Measurements from ENCODE around the gene NFIB.
A peak's percentile ranks its signal among the peaks of the same experiment; 100 is the strongest.

Gene NFIB

GRCh38 chr9:14344941-14345353 lies 31.0 kb upstream of the NFIB start:
- DNase-seq (ENCODE audit: low read depth), result no peak

DNA sequence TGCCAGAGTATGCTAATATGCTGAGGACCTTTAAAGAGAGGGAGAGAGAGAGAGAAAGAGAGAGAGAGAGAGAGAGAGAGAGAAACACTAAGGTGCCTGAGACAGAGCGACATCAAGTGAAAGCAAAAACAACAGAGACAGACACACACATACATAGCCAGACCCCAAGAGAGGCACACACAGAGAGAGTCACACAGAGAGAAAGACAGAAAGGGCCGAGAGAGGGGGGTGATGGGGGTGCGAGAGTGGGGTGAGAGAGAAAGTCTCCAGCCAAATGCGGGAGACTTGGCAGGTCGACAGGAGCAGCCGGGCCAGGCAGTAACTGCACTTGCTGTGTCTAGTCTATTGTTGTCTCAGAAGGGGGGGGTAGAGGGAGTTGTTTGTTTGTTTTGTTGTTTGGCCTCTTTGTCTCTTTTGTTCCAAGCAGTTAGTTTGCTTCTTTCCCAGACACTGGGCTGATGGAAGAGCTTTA lies 30.1 kb upstream of the NFIB start:
- no peak for DNase-seq (ENCODE audit: low read depth)

- DNase-seq (ENCODE audit: low read depth), result no peak
Measured at GRCh38 chr9:14343261-14344031, 29.5 kb upstream of the NFIB start.

GRCh38 chr9:14342736-14343135 lies 28.8 kb upstream of the NFIB start:
- DNase-seq (ENCODE audit: low read depth), result no peak

GRCh38 chr9:14341437-14342122 lies 27.6 kb upstream of the NFIB start:
- DNase-seq (ENCODE audit: low read depth), result no peak

DNA sequence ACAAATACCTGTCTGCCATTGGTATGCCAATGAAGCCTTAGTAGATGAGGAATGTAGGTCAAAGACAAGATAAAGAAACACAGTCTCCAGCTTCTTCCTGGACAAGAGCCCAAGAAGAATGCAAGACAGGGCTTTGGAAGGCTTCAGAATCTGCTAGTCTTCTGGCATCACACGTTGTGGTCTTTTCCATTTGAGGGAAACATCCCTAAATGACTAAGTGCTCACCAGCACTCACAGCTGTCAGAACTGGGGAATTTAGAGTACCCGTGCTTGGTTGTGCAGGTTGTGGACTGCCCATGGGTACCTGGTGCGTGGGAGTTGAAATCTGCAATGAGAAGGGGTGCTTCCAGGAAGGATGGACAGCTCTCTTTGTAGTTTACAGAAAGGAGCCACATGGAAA lies 27.1 kb upstream of the NFIB start:
- no peak for DNase-seq (ENCODE audit: low read depth)

- no peak for DNase-seq (ENCODE audit: low read depth)
Measured at GRCh38 chr9:14340219-14340873, 26.4 kb upstream of the NFIB start.

DNA sequence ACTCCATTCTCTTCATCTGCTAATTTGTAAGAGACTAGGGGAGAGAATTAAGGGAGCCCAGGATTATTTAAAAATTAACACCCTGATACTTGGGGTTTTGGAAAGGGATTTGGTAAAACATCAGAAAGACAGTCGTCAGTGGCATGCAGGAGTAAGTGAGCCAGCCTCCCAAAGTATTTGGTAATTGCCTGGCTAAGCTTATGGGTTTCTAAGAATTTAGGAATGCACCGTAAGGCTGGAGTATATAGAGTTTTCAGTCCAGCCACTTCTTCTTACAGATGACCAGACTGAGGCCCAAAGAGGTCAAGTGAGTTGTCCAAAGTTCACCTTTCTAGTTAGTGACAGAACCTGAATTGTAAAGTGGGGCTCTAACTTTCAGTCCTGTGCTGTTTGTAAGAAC lies 25.8 kb upstream of the NFIB start:
- no peak for DNase-seq (ENCODE audit: low read depth)

- DNase-seq (ENCODE audit: low read depth), result no peak
Measured at GRCh38 chr9:14337615-14338014, 23.7 kb upstream of the NFIB start.

GRCh38 chr9:14336244-14336643 lies 22.3 kb upstream of the NFIB start:
- DNase-seq (ENCODE audit: low read depth), result no peak

- no peak for DNase-seq (ENCODE audit: low read depth)
Measured at GRCh38 chr9:14331120-14331519, 17.2 kb upstream of the NFIB start.

- DNase-seq (ENCODE audit: low read depth), result no peak
Measured at GRCh38 chr9:14327036-14327435, 13.1 kb upstream of the NFIB start.

GRCh38 chr9:14326264-14326826 lies 12.4 kb upstream of the NFIB start:
- DNase-seq (ENCODE audit: low read depth), result peak; percentile 79

DNA sequence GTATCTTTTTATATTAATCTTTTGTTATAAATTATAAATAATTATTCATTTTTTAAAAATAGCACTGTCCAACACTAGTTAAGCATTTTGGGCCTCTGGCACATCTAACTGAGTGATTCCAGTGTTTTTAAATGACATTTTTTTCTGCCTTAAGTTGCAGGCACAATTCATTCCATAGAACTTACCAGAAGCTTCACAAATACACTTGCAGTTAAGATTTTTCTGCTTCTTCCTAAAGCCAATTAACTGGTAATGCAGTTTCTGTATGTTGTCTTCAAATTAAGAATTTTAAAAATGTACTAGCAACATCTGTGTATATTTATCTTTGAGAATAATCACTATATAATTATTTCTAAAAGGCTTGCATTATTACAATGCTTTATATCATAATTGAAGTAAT lies 11.2 kb upstream of the NFIB start:
- no peak for DNase-seq (ENCODE audit: low read depth)

DNA sequence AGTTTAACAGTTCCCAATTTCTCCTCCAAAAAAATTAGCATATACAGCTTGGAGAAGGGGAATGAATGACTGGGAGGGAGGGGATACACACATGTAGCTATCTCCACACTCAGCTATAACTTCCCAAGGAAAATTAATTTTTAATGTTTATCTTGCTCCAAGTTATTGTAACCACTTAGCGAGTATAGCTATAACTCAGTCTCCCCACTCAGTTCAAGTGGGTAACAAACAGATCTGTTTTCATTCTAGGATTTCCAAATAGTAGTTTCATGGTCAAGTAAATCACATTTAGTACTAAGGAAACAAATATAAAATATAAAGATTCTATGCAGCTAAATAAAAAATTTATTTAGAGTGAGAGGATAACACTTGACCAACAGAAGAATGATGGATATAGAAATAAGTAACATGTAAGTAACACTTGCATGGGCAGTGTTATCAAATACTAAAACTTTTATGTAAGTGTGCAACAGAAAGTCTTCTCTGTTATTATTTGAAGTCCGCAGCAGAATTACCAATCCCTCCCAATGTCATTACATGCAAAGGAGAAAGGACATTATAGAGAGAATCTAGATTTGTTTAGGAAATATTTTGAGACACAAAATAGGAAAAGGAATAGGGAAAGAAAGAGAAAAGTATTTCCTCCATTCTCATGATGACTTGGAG lies 10.2 kb upstream of the NFIB start:
- DNase-seq (ENCODE audit: low read depth), result no peak

- DNase-seq (ENCODE audit: low read depth), result no peak
Measured at GRCh38 chr9:14323083-14323971, 9.4 kb upstream of the NFIB start.

DNA sequence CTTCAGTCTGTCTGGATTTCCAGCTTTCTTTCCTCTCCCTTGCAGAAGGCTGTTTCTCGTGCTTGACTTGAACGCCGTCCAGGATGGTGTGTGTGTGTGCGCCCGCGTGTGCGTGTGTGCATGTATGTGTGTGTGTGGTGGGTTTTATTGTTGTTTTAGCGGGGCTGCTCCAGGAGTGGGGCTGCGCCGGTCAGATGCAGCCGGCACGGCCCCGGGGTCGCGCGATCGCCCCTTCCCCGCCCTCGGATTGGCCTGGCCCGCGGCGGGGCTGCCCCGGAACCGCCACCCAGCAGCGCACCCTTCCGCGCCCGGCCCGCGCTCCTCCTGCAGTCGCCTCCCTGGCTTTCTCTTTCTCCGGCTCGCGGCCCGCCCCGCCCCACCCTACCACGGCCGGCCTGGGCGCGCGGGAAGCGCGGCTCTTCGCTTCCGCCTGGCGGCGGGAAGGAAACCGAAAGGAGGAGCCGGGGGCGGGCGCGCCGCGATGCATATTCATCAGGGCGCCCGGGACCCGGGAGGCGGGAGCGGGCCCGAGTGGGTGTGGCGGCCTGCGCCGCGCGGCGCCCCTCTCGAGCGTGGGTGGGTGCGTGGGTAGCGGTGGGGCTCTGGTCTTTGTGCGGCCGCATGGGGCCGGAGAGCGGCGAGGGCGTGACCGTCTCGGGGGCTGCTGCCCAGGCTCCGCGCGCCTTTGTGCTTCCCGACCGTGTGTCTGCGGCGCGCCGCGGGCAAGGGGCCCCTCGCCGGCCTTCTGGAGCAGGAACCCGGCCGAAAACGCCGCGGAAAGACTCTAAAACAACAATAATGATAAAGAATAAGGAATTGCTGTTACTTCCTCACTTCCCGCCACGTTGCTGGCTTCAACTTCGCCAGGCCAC lies 8.5 kb upstream of the NFIB start:
- peak; percentile 83 for DNase-seq (ENCODE audit: low read depth)

DNA sequence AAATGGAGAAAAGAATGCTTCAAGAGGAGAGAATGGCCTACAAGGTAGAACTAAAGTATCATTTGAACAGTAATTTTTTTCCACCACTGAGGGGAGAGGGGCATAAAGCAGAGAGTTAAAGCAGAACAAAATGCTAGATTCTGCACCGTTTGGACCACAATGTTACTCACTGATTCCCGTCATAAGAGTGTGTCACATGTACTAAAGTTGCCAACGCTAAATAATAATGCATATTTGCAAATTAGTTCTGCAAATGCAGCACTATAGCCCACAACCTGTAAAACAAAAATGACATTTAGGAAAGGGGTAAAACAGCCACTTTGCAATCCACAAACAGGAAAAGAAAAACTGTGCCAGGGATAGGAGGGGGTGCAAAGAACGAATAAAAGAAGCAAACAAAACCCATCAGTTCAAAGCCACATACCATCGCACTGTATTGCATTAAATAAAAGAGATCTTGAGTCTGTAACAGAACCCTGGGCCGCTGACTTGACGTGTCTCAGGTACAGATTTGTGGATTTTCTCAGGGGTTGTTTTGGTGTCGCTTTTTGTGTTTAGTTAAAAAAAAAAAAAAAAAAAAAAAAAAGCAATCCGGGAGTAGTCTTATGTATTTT lies 7.7 kb upstream of the NFIB start:
- DNase-seq (ENCODE audit: low read depth), result no peak

GRCh38 chr9:14320271-14321181 lies 6.6 kb upstream of the NFIB start:
- DNase-seq (ENCODE audit: low read depth), result peak; percentile 98
